HG03095 (cell line): Measurements from ENCODE around the gene BEST4.
"Not testable (repeated sequence)": the region's sequence is repeated elsewhere in the genome, so short reads cannot be mapped to it uniquely, and the experiment has no call there.

Source experiments
- ATAC-seq: cut with Tn5 transposase; IDR thresholded peaks from one replicate; pipeline ENCODE4 v1.9.1; 2021; ENCODE audit warnings: moderate library complexity; ENCODE audit not compliant: unreplicated experiment

Gene BEST4

DNA sequence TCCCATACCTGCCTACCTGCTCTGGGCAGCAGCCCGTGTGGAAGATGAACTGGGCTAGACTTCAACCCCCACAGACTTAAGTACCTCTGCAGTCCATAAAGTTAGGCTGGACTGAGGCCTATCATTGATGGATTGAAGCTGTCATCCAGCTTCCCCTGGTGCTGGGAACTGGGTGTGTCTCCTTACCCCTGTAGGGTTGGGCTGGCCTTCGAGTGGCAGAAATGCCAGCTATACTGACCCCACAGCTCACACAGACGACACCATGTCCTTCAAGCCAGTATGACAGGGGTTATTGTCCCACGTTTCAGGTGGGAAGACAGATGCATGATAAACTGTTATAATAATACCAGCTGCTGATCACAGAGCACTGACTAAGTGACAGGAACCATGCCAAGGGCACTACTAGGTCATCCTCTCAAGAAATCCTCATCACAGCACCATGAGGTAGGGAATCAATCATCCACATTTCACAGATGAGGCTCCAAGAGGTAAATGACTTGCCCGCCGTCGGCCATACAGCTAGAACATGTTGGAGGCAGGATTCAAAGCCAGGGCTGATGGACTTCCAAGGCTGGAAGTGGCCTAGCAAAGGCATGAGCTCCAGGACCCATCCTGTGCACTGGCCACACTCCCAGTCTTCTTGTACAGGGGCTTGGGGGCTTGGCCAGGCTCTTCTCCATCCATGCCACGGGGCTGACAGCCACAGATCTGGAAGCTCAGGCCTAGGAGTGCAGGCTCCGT is at the start of gene BEST4:
Gene BEST4, minus strand, starts transcription at position 51 of the 741 bp plus-strand sequence. CDS start 465 bp downstream, outside the sequence.
- ATAC-seq = no peak

DNA sequence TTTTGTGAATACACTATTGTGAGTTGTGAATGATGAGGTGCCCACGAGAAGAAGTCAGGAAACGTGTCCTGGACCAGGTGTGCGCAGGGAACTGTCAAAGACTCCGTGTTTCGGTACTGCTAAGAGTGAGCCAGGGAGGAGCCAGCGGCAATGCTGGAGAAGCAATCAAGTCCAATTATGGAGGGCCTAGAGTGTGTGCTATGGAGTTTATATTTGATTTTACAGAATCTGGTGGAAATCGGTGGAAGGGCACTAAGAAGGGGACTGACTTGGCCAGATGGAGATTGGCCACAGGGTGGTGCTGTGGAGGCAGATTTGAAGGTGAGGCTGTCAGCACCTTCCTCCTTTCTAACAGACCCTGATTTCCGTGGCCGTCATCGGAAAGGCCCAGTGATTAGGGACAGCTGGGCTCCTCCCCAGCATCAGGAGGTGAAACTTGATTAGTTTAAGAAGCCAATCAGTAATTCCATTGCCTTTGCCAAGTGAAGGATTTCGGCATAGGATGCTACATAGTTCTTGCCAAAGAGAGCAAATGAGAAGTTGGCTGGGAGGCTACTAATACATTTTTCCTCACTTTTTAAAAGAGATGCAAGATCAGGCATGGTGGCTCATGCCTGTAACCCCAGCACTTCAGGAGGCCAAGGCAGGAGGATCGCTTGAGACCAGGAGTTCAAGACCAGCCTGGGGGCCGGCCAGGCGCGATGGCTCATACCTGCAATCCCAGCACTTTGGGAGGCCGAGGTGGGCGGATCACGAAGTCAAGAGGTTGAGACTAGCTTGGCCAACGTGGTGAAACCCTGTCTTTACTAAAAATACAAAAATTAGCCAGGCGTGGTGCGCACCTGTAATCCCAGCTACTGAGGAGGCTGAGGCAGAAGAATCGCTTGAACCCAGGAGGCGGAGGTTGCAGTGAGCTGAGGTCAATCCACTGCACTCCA is 48.0 kb upstream of the BEST4 start:
- ATAC-seq = no peak

DNA sequence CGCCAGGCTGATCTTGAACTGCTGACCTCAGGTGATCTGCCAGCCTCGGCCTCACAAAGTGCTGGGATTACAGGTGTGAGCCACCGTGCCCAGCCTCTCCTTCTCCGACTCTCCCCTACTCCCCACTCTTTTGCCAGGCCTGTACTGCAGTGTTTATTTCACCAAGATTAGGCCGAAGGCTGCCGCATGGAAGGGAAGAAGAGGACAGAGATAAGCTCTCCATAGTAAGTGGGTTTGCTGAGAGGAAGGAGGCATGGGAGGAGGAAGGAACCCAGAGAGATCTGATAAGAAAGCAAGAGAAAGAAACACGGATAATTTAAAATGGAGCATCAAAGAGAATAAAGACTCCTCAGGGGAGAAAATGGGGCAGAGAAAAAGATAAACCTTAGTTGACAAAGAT is 46.4 kb upstream of the BEST4 start:
- ATAC-seq = no peak

DNA sequence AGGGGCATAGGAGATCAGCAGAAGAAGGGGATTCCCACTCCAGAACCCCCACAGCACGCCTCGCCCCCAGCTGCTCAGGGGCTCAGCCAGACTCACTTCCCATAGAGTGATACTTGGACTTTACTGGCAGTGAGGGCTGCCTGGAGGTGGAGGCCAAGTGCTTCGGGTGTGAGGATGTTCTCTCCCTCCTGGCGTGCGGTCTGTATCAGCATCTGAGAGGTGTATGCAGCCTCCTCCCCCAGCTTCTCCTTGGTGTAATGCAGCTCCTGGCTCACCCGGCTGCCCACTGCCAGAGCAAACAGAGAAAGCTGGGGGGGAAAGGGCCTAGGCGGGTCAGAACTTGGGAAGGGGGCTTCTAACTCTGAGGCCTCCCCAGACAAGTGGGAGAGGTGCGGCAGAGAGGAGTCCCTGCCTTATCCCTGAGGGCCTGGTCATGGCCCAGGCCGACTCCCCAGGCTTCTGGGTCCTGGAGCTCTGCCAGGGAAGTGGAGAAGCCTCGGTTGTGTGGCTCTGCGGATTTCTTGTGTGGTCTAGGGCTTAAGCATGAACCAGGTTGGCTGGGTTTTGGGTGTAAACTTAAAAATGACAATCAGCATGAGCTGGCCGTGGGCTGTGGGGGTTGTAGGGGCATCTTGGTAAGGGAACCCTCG is 44.2 kb upstream of the BEST4 start:
- ATAC-seq = no peak

DNA sequence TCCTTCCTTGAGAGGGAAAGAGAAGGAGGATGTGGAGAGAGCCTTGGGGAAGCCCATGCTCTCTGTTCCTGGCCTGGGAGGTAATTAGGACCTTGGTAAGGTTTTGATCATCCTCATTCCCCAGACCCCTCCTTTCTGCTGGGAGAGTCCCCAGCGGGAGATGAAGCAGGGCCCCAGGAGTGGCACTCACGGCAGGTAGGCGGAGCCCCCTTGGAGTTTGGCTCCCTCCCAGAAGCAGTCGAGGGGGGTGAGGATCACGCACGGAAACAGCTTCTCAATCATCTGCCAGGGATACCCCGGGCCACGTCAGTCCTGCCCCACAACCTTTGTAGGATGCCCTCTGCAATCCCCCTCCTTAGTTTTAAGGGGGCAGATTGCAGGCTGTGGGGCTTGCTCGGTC is 43.5 kb upstream of the BEST4 start:
- ATAC-seq = no peak

DNA sequence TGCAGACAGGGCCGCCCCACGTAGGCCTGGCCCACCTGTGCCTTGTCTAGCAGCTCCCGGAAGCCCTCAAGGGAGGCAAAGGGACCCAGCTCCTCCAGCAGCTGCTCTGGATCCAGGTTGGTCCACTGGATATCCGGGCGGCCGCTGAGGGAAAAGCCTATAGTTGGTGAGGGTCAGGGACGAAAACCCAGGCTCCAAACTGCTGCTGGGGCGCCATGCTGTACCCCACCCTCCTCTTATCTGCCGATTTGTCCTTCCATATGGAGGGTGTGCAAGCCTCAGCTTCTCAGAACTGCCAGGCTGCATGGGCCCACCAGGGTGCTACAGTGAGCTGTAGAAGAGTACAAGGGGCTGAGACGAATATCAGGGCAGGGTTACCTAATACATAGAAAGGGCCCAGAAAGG is 42.9 kb upstream of the BEST4 start:
- ATAC-seq = no peak

DNA sequence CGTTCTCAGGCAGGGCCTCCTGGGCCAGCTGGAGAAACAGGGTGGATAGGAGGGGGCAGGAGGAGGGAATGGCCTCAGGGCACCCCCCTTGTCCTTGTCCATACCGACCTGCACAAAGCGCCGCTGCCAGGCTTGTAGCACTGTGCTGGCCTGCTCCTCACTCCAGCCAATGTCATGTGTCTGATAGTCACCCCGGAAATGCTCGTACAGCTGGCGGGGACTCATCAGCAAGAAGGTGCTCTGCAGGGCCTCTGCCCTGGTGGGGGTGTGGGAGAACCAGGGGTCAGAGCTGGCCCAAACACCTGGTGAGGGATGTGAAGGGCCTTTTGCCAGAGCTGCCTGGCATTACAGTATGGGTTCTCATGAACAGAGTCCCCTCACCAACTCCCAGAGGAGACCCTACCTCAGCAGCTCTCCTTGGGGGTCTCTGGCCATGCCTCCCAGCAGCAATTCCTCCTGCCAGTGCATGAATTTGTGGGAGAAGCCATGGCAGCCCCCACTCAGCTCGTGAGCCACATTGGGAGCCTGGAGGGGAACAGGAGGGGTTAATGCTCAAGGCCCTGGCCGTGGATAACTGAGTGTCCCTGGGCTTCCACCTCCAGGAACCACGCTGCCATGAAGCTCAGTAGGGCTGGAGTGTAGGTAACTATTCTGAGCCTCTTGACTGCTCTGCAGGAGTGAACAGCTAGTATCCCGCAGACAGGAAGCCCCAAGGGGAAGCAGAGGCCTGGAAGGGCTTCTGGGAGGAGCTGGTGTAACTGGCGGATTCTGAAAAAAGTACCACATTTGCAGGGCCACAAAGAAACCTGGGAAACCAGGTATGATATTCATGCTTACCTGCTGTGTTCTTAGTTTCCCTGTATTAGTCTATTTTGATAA is 41.8 kb upstream of the BEST4 start:
- no peak for ATAC-seq

DNA sequence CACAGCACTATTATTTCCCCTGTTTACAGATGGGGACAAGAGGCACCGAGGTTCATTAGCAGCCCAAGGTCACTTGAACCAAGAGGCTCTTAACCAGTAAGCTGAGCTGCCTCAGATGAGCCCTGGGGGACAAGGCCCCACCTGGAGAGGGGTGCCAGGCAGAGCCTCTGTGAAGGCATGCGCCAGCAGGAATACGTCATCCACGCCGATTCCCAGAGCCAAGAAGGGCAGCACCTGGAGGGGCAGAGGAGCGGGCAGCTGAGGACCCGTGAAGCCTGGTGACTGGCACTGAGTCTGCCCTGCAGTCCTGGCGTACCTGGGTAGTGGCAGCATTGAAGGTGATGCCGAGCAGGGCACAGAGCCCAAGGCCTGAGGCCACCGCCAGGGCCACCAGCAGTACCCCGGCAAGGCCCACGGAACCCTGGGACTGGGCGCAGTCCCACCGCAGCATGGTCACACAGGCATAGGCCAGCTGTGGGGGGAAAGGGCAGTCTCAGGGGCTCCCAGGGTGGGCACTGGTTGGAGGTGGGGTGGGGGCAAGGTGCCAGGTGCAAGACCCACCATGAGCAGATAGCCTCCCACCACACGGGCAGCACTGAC is 41.0 kb upstream of the BEST4 start:
- ATAC-seq = no peak

DNA sequence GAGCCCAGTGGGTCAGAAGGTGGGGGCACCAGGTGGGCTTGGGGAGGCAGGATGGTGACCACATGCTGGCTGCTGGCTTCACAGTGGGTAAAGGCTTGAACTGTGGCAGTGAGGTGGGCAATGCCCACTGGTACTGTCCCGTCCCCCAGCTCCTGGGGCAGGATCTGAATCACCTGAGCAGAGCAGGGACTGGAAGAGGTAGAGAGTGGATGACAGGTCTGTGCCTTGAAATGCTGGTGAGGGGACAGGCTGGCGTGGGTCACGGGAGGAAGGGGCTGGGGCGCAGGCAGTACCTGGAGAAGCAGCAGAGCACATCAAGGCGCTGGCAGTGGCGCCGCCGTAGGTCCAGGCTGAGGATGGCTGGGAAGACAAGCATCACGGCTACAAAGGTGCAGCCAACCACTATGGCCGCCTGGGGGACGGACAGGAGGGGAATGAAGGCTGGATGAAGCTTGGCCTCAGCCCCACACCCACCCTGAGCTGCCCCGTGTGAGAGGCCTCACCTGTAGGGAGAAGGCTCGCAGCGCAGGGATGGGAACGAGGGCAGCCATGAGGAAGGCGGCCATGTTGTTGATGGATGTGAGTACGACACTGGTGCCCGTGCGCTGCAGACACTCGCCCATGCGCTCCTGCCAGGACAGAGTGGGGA is 40.2 kb upstream of the BEST4 start:
- no peak for ATAC-seq

DNA sequence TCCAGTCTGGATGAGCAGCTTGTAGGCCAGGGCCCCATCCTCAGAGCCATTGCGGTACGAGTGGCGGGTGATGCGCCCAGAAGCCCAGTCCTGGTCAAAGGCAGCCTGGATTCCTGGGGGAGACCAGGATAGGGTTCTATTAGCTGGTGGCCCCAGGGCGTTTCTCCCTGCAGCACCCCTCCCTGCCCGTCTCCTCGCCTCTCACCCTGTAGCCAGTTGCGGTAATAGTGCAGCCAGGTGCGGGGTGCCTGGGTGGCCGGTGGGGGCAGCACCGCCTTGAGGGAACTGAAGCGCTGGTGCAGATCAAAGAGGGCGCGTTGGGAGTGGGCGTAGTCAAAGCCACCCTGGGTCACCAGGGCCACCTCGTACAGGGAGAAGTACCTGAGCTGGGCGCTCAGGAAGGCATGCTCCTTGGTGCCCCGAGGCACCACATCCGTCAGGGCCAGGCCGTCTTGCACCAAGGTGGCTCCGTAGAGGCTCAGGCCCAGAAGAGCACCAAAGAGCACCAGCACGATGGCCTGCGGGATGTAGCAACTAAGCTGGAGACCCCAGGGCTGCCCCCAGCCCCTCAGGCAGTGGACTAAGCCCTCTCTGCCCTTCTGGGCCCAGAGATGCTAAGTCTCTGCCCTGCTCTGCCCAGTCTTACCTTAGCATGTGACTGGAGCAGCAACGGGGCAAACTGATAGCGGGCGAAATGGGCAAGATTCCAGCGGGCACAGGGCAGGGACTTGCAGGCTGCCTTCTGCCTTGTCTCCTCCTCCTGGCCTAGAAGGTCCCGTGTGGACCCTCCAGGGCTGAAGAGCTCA is 39.4 kb upstream of the BEST4 start:
- no peak for ATAC-seq

DNA sequence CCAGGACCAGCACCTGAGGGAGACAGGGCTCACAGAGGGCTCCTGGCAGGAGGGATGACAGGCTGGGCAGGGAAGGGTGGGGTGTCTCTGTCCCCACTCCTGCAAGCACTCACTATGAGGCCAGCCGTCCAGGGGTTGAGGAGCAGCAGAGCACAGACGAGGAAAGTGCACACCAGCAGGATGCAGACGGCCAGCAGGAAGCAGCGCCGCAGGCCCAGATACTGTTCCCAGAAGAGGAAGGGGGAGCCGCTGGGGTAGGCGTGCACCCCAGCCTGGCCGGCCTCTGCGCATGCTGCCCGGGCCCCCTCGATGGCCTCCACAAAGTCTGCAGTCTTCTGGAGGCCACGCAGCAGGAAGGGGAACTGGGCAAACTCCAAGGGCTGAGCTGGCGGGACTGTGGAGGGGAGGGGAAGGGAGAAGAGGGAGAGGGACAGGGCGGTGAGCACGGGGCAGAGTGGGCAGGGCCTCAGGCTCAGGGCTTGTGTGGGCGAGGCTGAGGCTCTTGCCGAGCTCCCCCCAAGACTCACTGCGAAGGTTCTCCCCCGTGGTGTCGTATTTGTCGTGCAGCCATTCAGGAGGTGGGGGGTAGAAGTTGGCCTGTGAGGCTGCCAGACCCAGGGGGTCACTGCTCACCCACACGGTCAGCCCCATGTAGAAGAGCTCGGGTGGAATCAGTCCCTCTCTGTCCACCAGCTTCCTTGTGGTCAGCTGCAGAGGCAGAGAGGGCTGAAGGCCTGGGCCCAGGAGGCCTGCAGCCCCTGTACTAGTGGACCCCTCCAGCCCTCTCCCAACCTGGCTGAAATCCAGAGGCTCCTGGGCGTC is 38.6 kb upstream of the BEST4 start:
- no peak for ATAC-seq

DNA sequence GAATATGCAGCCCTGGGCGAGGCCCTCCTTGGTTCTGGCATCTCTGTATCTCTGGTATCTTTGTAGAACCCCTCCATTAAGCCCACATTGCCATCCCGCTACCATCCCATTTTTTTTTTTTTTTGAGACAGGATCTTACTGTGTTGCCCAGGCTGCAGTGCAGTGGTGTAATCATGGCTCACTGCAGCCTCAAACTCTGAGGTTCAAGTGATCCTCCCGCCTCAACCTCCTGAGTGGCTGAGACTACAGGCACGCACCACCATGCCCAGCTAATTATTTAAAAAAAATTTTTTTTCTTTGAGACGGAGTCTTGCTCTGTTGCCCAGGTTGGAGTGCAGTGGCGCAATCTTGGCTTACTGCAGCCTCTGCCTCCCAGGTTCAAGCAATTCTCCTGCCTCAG is 36.4 kb upstream of the BEST4 start:
- ATAC-seq = not testable (repeated sequence)

DNA sequence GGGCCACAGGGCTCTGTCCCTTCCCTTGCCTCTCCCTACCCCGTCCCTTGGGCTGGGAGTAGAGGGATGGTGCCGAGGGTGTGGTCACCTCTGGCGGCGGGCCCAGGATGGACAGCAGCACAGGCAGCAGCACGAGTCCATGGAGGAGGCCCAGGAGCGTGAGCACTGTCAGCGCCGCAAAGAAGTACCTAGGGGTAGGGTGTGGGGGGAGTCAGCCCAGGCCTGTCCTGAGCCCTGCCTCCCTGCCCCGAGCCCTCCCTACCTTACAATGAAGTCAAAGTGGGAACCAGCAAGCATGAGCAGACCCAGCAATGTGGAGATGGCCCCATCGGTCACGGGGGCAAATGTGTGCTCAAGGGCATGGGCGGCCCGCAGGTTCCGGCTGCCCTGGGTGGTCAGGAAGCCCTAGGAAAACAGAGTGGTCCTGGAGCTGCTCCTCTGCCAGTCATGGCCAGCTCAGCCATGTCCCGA is 35.0 kb upstream of the BEST4 start:
- ATAC-seq = no peak

DNA sequence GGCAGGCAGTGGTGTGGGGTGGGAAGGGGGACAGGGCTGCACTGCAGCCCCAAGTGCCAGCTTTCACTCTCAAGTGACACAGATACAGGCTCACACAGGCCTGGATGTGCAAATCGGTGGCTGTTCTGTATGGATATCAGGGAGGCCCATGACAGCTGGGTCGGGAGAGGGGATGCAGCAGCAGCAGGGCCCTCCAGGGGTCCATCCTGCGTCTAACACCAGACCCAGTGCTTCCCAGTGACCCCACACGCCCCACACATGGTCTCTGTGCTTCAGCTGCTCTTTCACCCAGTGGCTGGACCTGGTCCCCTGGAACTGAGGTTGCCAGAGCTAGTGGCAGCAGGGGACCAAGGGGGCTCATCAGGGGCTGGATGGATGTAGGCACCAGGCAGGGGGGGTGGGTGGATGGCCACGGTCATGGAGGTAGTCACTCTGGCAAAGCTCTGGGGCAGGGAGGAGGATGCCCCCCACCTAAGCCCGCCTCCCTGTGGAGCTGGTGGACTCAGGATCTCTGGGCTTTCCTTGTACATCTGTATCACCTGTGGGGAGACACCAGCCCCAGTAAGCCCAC is 34.2 kb upstream of the BEST4 start:
- no peak for ATAC-seq

DNA sequence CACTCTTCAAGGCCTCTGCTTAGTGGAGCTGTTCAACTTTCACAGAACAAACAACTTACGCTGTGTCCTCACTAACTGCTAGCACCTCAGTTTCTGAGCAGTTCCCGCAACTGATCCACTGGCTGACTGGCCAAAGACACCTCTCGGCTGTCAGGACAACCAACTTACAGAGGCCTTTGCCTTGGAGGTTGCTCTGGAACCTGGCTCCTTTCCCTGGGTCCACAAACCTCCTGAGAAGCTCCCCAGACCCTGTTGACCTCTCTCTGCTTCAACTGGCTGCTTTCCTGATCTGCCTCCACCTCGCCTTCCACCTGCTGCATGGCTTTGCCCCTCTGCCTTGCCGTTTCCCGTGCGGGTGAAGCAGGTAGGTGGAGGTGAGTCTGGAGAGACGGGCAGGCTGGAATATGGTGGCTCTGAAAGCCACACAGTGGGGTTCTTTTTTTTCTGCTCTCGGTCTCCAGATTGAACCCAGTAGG is 33.3 kb upstream of the BEST4 start:
- no peak for ATAC-seq

DNA sequence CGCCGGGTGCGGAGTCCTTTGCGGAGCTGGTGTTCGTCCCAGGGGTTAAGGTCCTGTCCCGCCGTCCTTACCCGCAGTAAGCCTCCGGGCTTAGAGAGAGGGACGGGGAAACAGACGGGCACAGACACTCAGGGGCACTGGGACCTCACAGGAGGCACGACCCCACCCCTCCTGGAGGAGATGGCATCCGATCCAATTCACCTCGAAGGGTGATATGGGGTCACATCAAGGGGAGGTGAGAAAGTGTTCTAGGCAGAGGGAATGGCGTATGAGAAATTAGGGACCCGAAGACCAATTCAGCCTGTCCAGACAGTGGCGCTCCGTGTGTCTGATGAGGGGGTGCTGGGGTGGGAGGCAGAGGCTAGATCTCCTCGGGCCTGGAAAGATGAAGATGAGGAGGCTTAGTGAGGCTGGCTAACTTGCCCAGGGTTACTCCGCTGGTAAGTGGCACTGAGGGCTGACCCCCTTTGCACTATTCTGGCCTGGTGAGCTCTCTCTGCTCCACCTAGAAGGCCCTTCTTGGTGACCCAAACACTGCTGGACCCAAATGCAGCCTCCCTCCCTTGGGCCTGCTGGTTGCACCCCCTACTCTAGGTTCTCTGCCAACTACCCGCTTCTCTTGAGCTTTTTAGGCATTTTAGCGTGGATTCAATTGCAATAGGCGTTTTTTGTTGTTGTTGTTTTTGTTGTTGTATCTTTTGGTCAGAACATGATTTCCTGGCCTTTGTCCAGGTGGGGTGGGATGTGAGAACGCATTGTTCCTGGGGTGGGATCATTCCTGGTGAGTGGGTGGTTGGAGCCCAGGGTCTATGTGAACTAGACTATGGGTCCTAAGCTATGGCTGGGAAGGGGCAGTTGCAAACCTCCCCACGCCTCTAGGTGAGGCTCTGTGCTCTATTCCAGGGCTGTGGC is 32.6 kb upstream of the BEST4 start:
- ATAC-seq = no peak
